K562 (cell line): ENCODE measurements around the gene SLC25A45. TPM values are rescaled to one million over a fixed set of nuclear protein-coding genes. Genes with fewer than 3 reads are reported as not detected.

Source experiments
- CEBPG ChIP-seq, 3 experiments: fragments of 200-800 bp in 1 of 3; sonication (Bioruptor generic) in 1 of 3; sonication (generic) in 1 of 3; formaldehyde crosslinking in 1 of 3; IDR thresholded peaks in 2 of 3; conservative IDR thresholded peaks in 1 of 3; 2 replicates each; pipeline versions ENCODE4 v1.6.1 to v1.8.0; 2016 to 2022; ENCODE audit warnings: missing compliant biosample characterization in 2 of 3, missing genetic modification characterization in 2 of 3, mild to moderate bottlenecking in 1 of 3, missing genetic modification reagents in 1 of 3
- DNMT1 ChIP-seq: fragments of 450-650 bp; IDR thresholded peaks from 2 replicates; pipeline ENCODE4 v1.6.1; 2016; ENCODE audit warnings: antibody characterized with exemption, mild to moderate bottlenecking
- HNRNPUL1 ChIP-seq: fragments of 200-400 bp; formaldehyde crosslinking; IDR thresholded peaks from 2 replicates; pipeline ENCODE4 v1.6.1; 2017; ENCODE audit warnings: low read length
- NFATC3 ChIP-seq: fragments of 450-650 bp; IDR thresholded peaks from 2 replicates; pipeline ENCODE4 v1.6.1; 2017; ENCODE audit warnings: mild to moderate bottlenecking
- PCBP2 ChIP-seq: fragments of 200-400 bp; formaldehyde crosslinking; IDR thresholded peaks from 2 replicates; pipeline ENCODE4 v1.6.1; 2018; ENCODE audit warnings: low read length, low read depth, mild to moderate bottlenecking, moderate library complexity; ENCODE audit not compliant: poor library complexity, severe bottlenecking
- RCOR1 ChIP-seq, 2 experiments: IDR thresholded peaks; 2 replicates each; pipeline ENCODE4 v1.6.1; 2012; ENCODE audit warnings: low read depth in 2 of 2, low read length in 2 of 2, borderline replicate concordance in 1 of 2, improper control_type of control experiment in 1 of 2
- SP1 ChIP-seq: sonication (generic); formaldehyde crosslinking; IDR thresholded peaks from 2 replicates; pipeline ENCODE4 v1.8.1; 2022; ENCODE audit warnings: mild to moderate bottlenecking, missing genetic modification reagents
- SRF ChIP-seq, 2 experiments: fragments of 250-450, 450-650 bp in 1 of 2; sonication (Bioruptor Pico) in 1 of 2; sonication (generic) in 1 of 2; formaldehyde crosslinking; IDR thresholded peaks; 2 replicates each; pipeline versions ENCODE4 v1.5.0 to v1.5.1; 2020 to 2022; ENCODE audit warnings: mild to moderate bottlenecking in 1 of 2, missing genetic modification reagents in 1 of 2
- TAL1 ChIP-seq: fragments of 450-650 bp; IDR thresholded peaks from 2 replicates; pipeline ENCODE4 v1.6.1; 2016; ENCODE audit warnings: mild to moderate bottlenecking
- ZNF436 ChIP-seq: fragments of 250-450, 450-650 bp; sonication (Bioruptor Pico); formaldehyde crosslinking; IDR thresholded peaks from 2 replicates; pipeline ENCODE4 v1.7.0; 2020; ENCODE audit warnings: mild to moderate bottlenecking
- ZNF695 ChIP-seq: fragments of 450-650 bp; formaldehyde crosslinking; IDR thresholded peaks from 2 replicates; pipeline ENCODE4 v1.4.0; 2020; ENCODE audit warnings: mild to moderate bottlenecking, moderate library complexity
- polyA plus RNA-seq, 8 experiments: library from polyadenylated mRNA; depleted of rRNA in 4 of 8; stranded (reverse) in 5 of 8; unstranded in 3 of 8; fragments of >200 nt; fragmentation: Nextera tagmentation in 2 of 8; fragmentation: Illumina TruSeq in 1 of 8; extraction: Ambion mirVana in 2 of 8; extraction: Trizol in 1 of 8; gene quantifications; 2 replicates each; pipeline versions ENCODE4 v1.2.1 to v1.2.3, GENCODE V29; 2011 to 2014; ENCODE audit warnings: inconsistent platforms in 1 of 8, missing spikeins in 1 of 8
- total RNA-seq, 7 experiments: library from RNA; depleted of rRNA in 6 of 7; stranded (reverse); fragments of >200 nt in 6 of 7; fragmentation: Illumina TruSeq in 2 of 7; extraction: Trizol in 2 of 7; gene quantifications; 2 replicates each; pipeline versions ENCODE4 v1.2.1 to v1.2.3, GENCODE V29; 2011 to 2021; ENCODE audit warnings: low replicate concordance in 1 of 7
- TF ChIP-seq, protein P1 (sequence below), 3 experiments: fragments of 200-800 bp in 1 of 3; fragments of 250-450 bp in 1 of 3; fragments of 450-650 bp in 1 of 3; sonication (Bioruptor Pico) in 1 of 3; sonication (Bioruptor generic) in 1 of 3; formaldehyde crosslinking in 1 of 3; IDR thresholded peaks; 2 replicates each; pipeline versions ENCODE4 v1.6.1 to v1.8.0; 2016 to 2022; ENCODE audit warnings: mild to moderate bottlenecking in 2 of 3, missing genetic modification characterization in 2 of 3, missing compliant biosample characterization in 1 of 3, moderate library complexity in 1 of 3
- TF ChIP-seq, protein P2 (sequence below): fragments of 450-650 bp; IDR thresholded peaks from 2 replicates; pipeline ENCODE4 v1.6.1; 2018; ENCODE audit warnings: mild to moderate bottlenecking, low read depth; ENCODE audit not compliant: partially characterized antibody
- TF ChIP-seq, protein P3 (sequence below): sonication (generic); formaldehyde crosslinking; IDR thresholded peaks from 2 replicates; pipeline ENCODE4 v1.8.1; 2023; ENCODE audit warnings: mild to moderate bottlenecking, missing genetic modification reagents, moderate library complexity
- TF ChIP-seq, protein P4 (sequence below), 2 experiments: fragments of 250-450 bp in 1 of 2; fragments of 450-650 bp in 1 of 2; sonication (Bioruptor Pico) in 1 of 2; IDR thresholded peaks; 2 replicates each; pipeline versions ENCODE4 v1.6.1 to v1.8.0; 2016 to 2021; ENCODE audit warnings: mild to moderate bottlenecking in 2 of 2, moderate library complexity in 2 of 2, missing compliant biosample characterization in 1 of 2, missing genetic modification characterization in 1 of 2
- TF ChIP-seq, protein P5 (sequence below), 2 experiments: fragments of 450-650 bp; conservative IDR thresholded peaks; 2 replicates each; pipeline ENCODE4 v1.6.1; 2017; ENCODE audit warnings: mild to moderate bottlenecking in 2 of 2, moderate library complexity in 2 of 2

Gene SLC25A45
- total and polyA plus RNA-seq, 9 of the 15 experiments (the other 6 are each of a cell fraction or from before 2014, with no cell fraction given): 0.15 to 2.3 (median 0.68) TPM

DNA sequence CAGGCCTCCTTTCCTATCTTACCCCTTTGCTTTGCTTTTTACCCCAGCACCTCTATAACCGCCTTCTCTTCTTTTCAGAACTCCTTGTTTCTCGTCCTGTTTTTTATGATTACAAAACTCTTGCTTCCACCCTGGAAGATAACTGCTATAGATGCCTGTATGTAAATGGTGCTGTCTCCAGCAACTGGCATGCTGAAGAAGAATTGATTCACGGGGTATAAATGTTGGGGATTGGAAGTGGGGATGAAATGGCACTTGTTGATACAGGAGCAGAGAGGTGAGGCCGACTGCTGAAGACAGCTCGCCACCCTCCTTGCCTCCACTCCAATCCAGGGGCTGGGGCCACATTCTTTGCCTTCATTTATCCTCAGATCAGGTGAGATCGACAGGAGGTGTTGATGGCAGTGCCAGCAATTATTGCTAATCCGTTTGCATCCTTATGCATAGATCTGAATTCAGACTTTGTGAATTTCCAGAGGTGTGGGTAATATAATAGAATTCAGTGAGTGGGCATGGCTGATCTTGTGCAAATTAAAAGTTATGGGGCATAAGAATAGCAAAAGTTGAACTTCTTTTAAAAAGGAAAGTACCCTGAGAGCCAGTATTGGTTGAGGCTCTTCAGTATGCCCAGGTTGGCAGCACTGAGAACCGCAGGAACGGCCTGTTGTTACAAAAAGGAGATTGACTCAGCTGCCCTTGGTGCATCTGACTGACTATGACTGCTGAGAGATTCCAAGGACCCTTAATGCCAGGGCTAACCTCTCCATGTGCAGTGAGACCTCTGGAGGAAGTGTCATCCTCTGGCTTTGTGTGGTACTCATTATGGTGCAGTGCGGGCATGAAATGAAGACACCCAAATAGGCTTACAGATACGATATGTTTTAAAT, 45.5 kb upstream of the SLC25A45 start (continued):
- no peak for TF ChIP-seq RCOR1 (IDR thresholded peaks at IDR 0.05; ENCODE audit: borderline replicate concordance in 1 of 2, low read depth in 2 of 2, low read length in 2 of 2)
- TF ChIP-seq, protein P1, sequence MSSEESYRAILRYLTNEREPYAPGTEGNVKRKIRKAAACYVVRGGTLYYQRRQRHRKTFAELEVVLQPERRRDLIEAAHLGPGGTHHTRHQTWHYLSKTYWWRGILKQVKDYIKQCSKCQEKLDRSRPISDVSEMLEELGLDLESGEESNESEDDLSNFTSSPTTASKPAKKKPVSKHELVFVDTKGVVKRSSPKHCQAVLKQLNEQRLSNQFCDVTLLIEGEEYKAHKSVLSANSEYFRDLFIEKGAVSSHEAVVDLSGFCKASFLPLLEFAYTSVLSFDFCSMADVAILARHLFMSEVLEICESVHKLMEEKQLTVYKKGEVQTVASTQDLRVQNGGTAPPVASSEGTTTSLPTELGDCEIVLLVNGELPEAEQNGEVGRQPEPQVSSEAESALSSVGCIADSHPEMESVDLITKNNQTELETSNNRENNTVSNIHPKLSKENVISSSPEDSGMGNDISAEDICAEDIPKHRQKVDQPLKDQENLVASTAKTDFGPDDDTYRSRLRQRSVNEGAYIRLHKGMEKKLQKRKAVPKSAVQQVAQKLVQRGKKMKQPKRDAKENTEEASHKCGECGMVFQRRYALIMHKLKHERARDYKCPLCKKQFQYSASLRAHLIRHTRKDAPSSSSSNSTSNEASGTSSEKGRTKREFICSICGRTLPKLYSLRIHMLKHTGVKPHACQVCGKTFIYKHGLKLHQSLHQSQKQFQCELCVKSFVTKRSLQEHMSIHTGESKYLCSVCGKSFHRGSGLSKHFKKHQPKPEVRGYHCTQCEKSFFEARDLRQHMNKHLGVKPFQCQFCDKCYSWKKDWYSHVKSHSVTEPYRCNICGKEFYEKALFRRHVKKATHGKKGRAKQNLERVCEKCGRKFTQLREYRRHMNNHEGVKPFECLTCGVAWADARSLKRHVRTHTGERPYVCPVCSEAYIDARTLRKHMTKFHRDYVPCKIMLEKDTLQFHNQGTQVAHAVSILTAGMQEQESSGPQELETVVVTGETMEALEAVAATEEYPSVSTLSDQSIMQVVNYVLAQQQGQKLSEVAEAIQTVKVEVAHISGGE (CRISPR knock-in tag; IDR thresholded peaks at IDR 0.05): peak in 2 of 3 experiments; percentile 39 to 52; a peak in 1 of 6 replicates
- peak in 1 of 2 experiments; percentile 32; a peak in 1 of 4 replicates for TF ChIP-seq SRF (CRISPR knock-in tag; IDR thresholded peaks at IDR 0.05)
- peak; percentile 89 for TF ChIP-seq HNRNPUL1
- TF ChIP-seq ZNF695 (CRISPR knock-in tag): no peak
- TF ChIP-seq DNMT1: peak; percentile 82; the same call in 1 of the 2 replicates
- TF ChIP-seq, protein P2, sequence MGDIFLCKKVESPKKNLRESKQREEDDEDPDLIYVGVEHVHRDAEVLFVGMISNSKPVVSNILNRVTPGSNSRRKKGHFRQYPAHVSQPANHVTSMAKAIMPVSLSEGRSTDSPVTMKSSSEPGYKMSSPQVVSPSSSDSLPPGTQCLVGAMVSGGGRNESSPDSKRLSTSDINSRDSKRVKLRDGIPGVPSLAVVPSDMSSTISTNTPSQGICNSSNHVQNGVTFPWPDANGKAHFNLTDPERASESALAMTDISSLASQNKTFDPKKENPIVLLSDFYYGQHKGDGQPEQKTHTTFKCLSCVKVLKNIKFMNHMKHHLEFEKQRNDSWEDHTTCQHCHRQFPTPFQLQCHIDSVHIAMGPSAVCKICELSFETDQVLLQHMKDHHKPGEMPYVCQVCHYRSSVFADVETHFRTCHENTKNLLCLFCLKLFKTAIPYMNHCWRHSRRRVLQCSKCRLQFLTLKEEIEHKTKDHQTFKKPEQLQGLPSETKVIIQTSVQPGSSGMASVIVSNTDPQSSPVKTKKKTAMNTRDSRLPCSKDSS: no peak
- peak; percentile 73 for TF ChIP-seq ZNF436
- TF ChIP-seq, protein P3, sequence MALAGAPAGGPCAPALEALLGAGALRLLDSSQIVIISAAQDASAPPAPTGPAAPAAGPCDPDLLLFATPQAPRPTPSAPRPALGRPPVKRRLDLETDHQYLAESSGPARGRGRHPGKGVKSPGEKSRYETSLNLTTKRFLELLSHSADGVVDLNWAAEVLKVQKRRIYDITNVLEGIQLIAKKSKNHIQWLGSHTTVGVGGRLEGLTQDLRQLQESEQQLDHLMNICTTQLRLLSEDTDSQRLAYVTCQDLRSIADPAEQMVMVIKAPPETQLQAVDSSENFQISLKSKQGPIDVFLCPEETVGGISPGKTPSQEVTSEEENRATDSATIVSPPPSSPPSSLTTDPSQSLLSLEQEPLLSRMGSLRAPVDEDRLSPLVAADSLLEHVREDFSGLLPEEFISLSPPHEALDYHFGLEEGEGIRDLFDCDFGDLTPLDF (CRISPR knock-in tag): no peak
- TF ChIP-seq SP1 (CRISPR knock-in tag): no peak
- TF ChIP-seq CEBPG (CRISPR knock-in tag; IDR thresholded peaks at IDR 0.05): no peak
- no peak for TF ChIP-seq CEBPG (tag; conservative IDR thresholded peaks at IDR 0.05 in 1 of 2, IDR thresholded peaks at IDR 0.05 in 1 of 2)
- TF ChIP-seq, protein P4, sequence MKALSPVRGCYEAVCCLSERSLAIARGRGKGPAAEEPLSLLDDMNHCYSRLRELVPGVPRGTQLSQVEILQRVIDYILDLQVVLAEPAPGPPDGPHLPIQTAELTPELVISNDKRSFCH (CRISPR knock-in tag; IDR thresholded peaks at IDR 0.05): no peak
- TF ChIP-seq, protein P4 (tag; IDR thresholded peaks at IDR 0.05): no peak
- no peak for TF ChIP-seq TAL1
- TF ChIP-seq PCBP2: no peak
- peak; percentile 75 for TF ChIP-seq NFATC3
- TF ChIP-seq, protein P5, sequence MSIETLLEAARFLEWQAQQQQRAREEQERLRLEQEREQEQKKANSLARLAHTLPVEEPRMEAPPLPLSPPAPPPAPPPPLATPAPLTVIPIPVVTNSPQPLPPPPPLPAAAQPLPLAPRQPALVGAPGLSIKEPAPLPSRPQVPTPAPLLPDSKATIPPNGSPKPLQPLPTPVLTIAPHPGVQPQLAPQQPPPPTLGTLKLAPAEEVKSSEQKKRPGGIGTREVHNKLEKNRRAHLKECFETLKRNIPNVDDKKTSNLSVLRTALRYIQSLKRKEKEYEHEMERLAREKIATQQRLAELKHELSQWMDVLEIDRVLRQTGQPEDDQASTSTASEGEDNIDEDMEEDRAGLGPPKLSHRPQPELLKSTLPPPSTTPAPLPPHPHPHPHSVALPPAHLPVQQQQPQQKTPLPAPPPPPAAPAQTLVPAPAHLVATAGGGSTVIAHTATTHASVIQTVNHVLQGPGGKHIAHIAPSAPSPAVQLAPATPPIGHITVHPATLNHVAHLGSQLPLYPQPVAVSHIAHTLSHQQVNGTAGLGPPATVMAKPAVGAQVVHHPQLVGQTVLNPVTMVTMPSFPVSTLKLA (conservative IDR thresholded peaks at IDR 0.05): no peak
